ENCODE data around the gene RAD51B.

GRCh38 chr14:68312884-68313610, 493.5 kb downstream of the RAD51B start:
- TF ChIP-seq CTCF (IDR thresholded peaks at IDR 0.05): no peak
- TF ChIP-seq POLR2A (IDR thresholded peaks at IDR 0.05): no peak
